Upper lobe of left lung (tissue), 4 donors: ENCODE data around the gene TPGS1.

ENCODE experiments used
- CTCF ChIP-seq, 6 experiments: fragments of 450-650 bp in 4 of 6; fragments of 200-600 bp in 2 of 6; sonication (generic) in 2 of 6; IDR thresholded peaks; one replicate each; pipeline ENCODE4 v1.5.1; 2016 to 2019; ENCODE audit warnings: antibody characterized with exemption in 6 of 6
- POLR2A ChIP-seq, 4 donors: fragments of 450-650 bp; IDR thresholded peaks; one replicate each; pipeline ENCODE4 v1.5.1; 2016 to 2017; ENCODE audit warnings: antibody characterized with exemption in 4 of 4, mild to moderate bottlenecking in 2 of 4
- POLR2AphosphoS5 ChIP-seq, 2 donors: sonication (generic); formaldehyde crosslinking; IDR thresholded peaks; one replicate each; pipeline ENCODE4 v1.5.1; 2017; ENCODE audit warnings: antibody characterized with exemption in 2 of 2

GRCh38 chr19:540867-541637, 33.8 kb downstream of the TPGS1 start:
- TF ChIP-seq CTCF (IDR thresholded peaks at IDR 0.05) (no peak), POLR2AphosphoS5 (IDR thresholded peaks at IDR 0.05) (no peak), POLR2A (IDR thresholded peaks at IDR 0.05) (no peak)
